GM12874 (cell line): Measurements from ENCODE around the gene PXK.

Experiments used
- CTCF ChIP-seq: IDR thresholded peaks from 2 replicates; pipeline ENCODE4 v1.5.1; 2011; ENCODE audit warnings: low read depth, mild to moderate bottlenecking, control low read depth, low read length, moderate library complexity; ENCODE audit not compliant: insufficient read depth

The PXK gene

GRCh38 chr3:58296269-58296668 lies 36.4 kb upstream of the PXK start:
- no peak for TF ChIP-seq CTCF

- no peak for TF ChIP-seq CTCF
Observed at GRCh38 chr3:58296843-58297242, 35.8 kb upstream of the PXK start.

- TF ChIP-seq CTCF, result no peak
Observed at GRCh38 chr3:58298190-58298589, 34.5 kb upstream of the PXK start.

GRCh38 chr3:58299075-58299474 lies 33.6 kb upstream of the PXK start:
- no peak for TF ChIP-seq CTCF

- TF ChIP-seq CTCF, result peak; percentile 42
Observed at GRCh38 chr3:58299839-58300516, 32.7 kb upstream of the PXK start.

- TF ChIP-seq CTCF, result peak; percentile 95
Observed at GRCh38 chr3:58305882-58306711, 26.6 kb upstream of the PXK start, which contains the start of the genes HTD2 and RPP14. HTD2 (plus strand) TSS chr3:58306520; CDS start chr3:58317614, 11,094 bp downstream. RPP14 (plus strand) TSS chr3:58306245; CDS start chr3:58310330, 4,085 bp downstream.

GRCh38 chr3:58307639-58308215 lies 25.0 kb upstream of the PXK start:
- peak; percentile 34; the same call in 1 of the 2 replicates for TF ChIP-seq CTCF
